PC-9 (cell line): ENCODE results near the gene ZNF48. TPM values are rescaled to one million over a fixed set of nuclear protein-coding genes. Genes with fewer than 3 reads are reported as not detected.

Experiments
- BruUV-seq: library from RNA; stranded (reverse); fragments of 400-500 nt; replicated peaks from 2 replicates; lab custom pipeline; 2021; lab: Mats Ljungman, UMichigan
- CTCF ChIA-PET: fragments of 300-600 bp; sonication (Branson Sonifier 250); formaldehyde crosslinking; loops from one replicate; lab custom pipeline; 2022; ENCODE audit warnings: antibody characterized with exemption; lab: Charles Lee
- POLR2A ChIA-PET: fragments of 300-600 bp; sonication (Branson Sonifier 250); formaldehyde crosslinking; loops from one replicate; lab custom pipeline; 2022; ENCODE audit warnings: antibody characterized with exemption; ENCODE audit not compliant: unreplicated experiment; lab: Charles Lee
- DNase-seq, 2 experiments: peaks; one replicate each; pipeline versions ENCODE4 v3.0.0 to v3.0.0-alpha.2; 2015 to 2022; ENCODE audit warnings: mixed read lengths in 1 of 2
- H2AFZ ChIP-seq: fragments of 200-600 bp; sonication (generic); 2 replicates; pipeline ENCODE4 v1.8.1; 2017; ENCODE audit warnings: antibody characterized with exemption
- H3F3A ChIP-seq: fragments of 200-600 bp; sonication (generic); 2 replicates; pipeline ENCODE4 v1.8.1; 2017; ENCODE audit warnings: antibody characterized with exemption, mild to moderate bottlenecking, low read depth; ENCODE audit not compliant: insufficient read depth
- H3K27ac ChIP-seq: fragments of 200-600 bp; sonication (generic); 2 replicates; pipeline ENCODE4 v1.6.1; 2016; ENCODE audit warnings: mixed run types
- H3K27me3 ChIP-seq: fragments of 200-600 bp; sonication (generic); 2 replicates; pipeline ENCODE4 v1.6.1; 2016; ENCODE audit warnings: low read depth, mixed run types; ENCODE audit not compliant: insufficient read depth
- H3K36me3 ChIP-seq: fragments of 200-600 bp; sonication (generic); 2 replicates; pipeline ENCODE4 v1.6.1; 2016; ENCODE audit warnings: low read depth, mixed run types
- H3K4me1 ChIP-seq: fragments of 200-600 bp; sonication (generic); replicated peaks from 2 replicates; pipeline ENCODE4 v1.6.1; 2016; ENCODE audit warnings: mixed run types; ENCODE audit not compliant: insufficient read depth
- H3K4me2 ChIP-seq: fragments of 200-600 bp; sonication (generic); 2 replicates; pipeline ENCODE4 v1.6.1; 2017; ENCODE audit warnings: mixed run types
- H3K4me3 ChIP-seq: fragments of 200-600 bp; sonication (generic); 2 replicates; pipeline ENCODE4 v1.6.1; 2016; ENCODE audit warnings: mixed run types
- H3K79me2 ChIP-seq: fragments of 200-600 bp; sonication (generic); 2 replicates; pipeline ENCODE4 v1.6.1; 2017; ENCODE audit warnings: low read depth, mixed run types
- H3K9me2 ChIP-seq: fragments of 200-600 bp; sonication (generic); 2 replicates; pipeline ENCODE4 v1.8.1; 2017; ENCODE audit warnings: mild to moderate bottlenecking; ENCODE audit not compliant: insufficient read depth
- H3K9me3 ChIP-seq: fragments of 200-600 bp; sonication (generic); 2 replicates; pipeline ENCODE4 v1.8.1; 2016; ENCODE audit warnings: low read depth; ENCODE audit not compliant: insufficient read depth
- H4K20me1 ChIP-seq: fragments of 200-600 bp; sonication (generic); 2 replicates; pipeline ENCODE4 v1.8.1; 2017; ENCODE audit not compliant: insufficient read depth
- EZH2 ChIP-seq: fragments of 200-600 bp; sonication (generic); IDR thresholded peaks from 2 replicates; pipeline ENCODE4 v1.8.0; 2017; ENCODE audit warnings: antibody characterized with exemption, low read depth
- intact Hi-C: fragments of 100-400 bp; cut with micrococcal nuclease; formaldehyde crosslinking; loops from one replicate; pipeline ENCODE4 v1.10.0; 2022; ENCODE audit not compliant: unreplicated experiment
- total RNA-seq: library from RNA; stranded (reverse); gene quantifications from 2 replicates; pipeline ENCODE4 v1.2.3, GENCODE V29; 2021
- TF ChIP-seq, protein P1 (sequence below): fragments of 200-600 bp; sonication (generic); conservative IDR thresholded peaks from 2 replicates; pipeline ENCODE4 v1.6.1; 2017; ENCODE audit warnings: mixed run types, antibody characterized with exemption, mild to moderate bottlenecking, moderate library complexity

Gene ZNF48
- total RNA-seq, 1 experiment from 2014 or later, result 20.1 TPM

DNA sequence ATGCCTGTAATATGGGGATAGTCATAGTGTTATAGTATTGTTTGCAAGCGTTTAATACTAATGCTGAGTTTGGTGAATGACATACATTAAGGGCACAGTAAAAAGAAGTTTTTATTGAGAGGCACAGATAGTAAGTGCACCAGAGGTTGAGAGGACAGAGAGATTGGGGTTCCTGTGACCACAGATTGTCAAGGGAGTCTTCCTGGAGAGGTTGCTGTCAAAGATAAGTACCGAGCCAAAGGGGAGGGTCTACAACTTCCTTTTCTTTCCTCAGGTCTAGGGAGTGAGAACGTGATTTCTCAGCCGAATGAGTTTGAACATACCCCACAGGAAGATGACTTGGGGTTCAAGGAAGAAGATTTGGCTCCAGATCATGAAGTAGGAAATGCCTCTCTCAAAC lies 1.8 kb downstream of the ZNF48 start:
- Histone ChIP-seq H3K27ac (0 out of 2 replicates have a peak overlapping the region, but pooled peaks have one; percentile 68), H3K4me2 (peak overlapping the region; percentile 98), H4K20me1 (no peaks in the 10 kb centered on the region), H2AFZ (no peak overlapping the region), H3K27me3 (no peaks in the 10 kb centered on the region), H3K36me3 (no peaks in the 10 kb centered on the region), H3K79me2 (peaks cover 26% of the 10 kb centered on the region), H3F3A (peaks cover 58% of the 10 kb centered on the region), H3K4me1 (peaks cover 19% of the 10 kb centered on the region), H3K9me3 (no peaks in the 10 kb centered on the region), H3K4me3 (peak overlapping the region; percentile 98; the same call in 1 of the 2 replicates), H3K9me2 (no peaks in the 10 kb centered on the region)
- POLR2A ChIA-PET, result no interaction called here
- intact Hi-C loops, result no loop called here
- DNase-seq, result no peak
- BruUV-seq, result no TSS peak
- TF ChIP-seq EZH2, result no peak
- TF ChIP-seq, protein P1, sequence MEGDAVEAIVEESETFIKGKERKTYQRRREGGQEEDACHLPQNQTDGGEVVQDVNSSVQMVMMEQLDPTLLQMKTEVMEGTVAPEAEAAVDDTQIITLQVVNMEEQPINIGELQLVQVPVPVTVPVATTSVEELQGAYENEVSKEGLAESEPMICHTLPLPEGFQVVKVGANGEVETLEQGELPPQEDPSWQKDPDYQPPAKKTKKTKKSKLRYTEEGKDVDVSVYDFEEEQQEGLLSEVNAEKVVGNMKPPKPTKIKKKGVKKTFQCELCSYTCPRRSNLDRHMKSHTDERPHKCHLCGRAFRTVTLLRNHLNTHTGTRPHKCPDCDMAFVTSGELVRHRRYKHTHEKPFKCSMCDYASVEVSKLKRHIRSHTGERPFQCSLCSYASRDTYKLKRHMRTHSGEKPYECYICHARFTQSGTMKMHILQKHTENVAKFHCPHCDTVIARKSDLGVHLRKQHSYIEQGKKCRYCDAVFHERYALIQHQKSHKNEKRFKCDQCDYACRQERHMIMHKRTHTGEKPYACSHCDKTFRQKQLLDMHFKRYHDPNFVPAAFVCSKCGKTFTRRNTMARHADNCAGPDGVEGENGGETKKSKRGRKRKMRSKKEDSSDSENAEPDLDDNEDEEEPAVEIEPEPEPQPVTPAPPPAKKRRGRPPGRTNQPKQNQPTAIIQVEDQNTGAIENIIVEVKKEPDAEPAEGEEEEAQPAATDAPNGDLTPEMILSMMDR, result no peak
- CTCF ChIA-PET, result no interaction called here

DNA sequence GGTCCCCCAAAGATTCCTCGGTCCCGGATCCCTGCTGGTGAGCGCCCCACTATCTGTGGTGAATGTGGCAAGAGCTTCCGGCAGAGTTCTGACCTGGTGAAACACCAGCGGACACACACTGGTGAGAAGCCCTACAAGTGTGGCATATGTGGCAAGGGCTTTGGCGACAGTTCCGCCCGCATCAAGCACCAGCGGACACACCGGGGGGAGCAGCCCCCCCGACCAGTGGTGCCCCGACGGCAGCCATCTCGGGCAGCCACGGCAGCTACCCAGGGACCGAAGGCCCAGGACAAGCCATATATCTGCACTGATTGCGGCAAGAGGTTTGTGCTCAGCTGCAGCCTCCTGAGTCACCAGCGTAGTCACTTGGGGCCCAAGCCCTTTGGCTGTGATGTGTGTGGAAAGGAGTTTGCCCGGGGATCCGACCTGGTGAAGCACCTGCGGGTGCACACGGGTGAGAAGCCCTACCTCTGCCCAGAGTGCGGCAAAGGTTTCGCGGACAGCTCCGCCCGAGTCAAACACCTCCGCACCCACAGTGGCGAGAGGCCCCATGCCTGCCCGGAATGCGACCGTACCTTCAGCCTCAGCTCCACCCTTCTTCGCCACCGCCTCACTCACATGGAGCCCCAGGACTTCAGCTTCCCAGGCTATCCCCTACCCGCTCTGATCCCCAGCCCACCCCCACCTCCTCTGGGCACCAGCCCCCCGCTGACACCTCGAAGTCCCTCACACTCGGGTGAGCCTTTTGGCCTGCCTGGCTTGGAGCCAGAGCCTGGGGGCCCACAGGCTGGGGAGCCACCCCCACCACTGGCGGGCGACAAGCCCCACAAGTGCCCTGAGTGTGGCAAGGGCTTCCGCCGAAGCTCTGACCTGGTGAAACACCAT lies 2.8 kb downstream of the ZNF48 start:
- no peaks in the 10 kb centered on the region for H3K36me3 ChIP-seq
- H3K9me3 ChIP-seq, result no peaks in the 10 kb centered on the region
- H3K27me3 ChIP-seq, result no peaks in the 10 kb centered on the region
- no peak for DNase-seq
- H3K27ac ChIP-seq, result no peak overlapping the region
- TF ChIP-seq EZH2, result no peak
- TF ChIP-seq, protein P1, result no peak
- ChIA-PET CTCF (no interaction called here), POLR2A (no interaction called here)
- no peak overlapping the region for H3K4me3 ChIP-seq
- H2AFZ ChIP-seq, result no peak overlapping the region
- BruUV-seq, result no TSS peak
- intact Hi-C loops, result no loop called here
- no peaks in the 10 kb centered on the region for H4K20me1 ChIP-seq
- peaks cover 60% of the 10 kb centered on the region for H3F3A ChIP-seq
- H3K9me2 ChIP-seq, result no peaks in the 10 kb centered on the region
- H3K79me2 ChIP-seq, result peaks cover 26% of the 10 kb centered on the region
- peaks cover 19% of the 10 kb centered on the region for H3K4me1 ChIP-seq
- no peak overlapping the region for H3K4me2 ChIP-seq

DNA sequence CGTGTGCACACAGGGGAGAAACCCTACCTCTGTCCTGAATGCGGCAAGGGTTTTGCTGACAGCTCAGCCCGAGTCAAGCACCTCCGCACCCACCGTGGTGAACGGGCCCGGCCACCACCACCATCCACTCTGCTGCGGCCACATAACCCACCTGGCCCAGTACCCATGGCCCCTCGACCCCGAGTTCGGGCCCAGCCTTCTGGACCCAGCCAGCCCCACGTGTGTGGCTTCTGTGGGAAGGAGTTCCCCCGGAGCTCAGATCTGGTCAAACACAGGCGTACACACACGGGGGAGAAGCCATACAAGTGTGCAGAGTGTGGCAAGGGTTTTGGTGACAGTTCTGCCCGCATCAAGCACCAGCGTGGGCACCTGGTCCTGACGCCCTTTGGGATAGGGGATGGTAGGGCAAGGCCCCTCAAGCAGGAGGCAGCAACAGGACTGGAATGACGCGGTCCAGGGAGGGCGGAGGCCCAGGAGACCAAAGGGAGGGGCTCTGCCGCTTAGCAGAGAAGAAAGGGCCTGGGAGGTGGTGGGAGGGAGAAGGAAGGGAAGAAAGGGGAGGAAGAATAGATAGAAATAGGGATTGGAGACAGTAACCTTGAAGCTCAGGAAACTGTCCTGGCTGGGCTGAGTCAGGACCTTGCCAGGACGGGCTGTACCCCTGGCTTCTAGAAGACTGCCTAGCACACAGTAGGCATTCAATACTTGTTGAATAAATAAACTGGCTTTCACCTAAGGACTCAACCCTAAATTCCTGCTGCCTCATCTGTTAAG lies 3.6 kb downstream of the ZNF48 start:
- CTCF ChIA-PET, result no interaction called here
- H3K27ac ChIP-seq, result no peak overlapping the region
- peaks cover 56% of the 10 kb centered on the region for H3F3A ChIP-seq
- H3K4me1 ChIP-seq, result peaks cover 19% of the 10 kb centered on the region
- peaks cover 26% of the 10 kb centered on the region for H3K79me2 ChIP-seq
- no peak overlapping the region for H3K4me2 ChIP-seq
- H3K27me3 ChIP-seq, result no peaks in the 10 kb centered on the region
- no peak for DNase-seq
- no peaks in the 10 kb centered on the region for H4K20me1 ChIP-seq
- no peaks in the 10 kb centered on the region for H3K9me3 ChIP-seq
- BruUV-seq, result no TSS peak
- no peaks in the 10 kb centered on the region for H3K9me2 ChIP-seq
- POLR2A ChIA-PET, result no interaction called here
- no peaks in the 10 kb centered on the region for H3K36me3 ChIP-seq
- H2AFZ ChIP-seq, result no peak overlapping the region
- no peak overlapping the region for H3K4me3 ChIP-seq
- intact Hi-C loops, result no loop called here
- TF ChIP-seq, protein P1, result no peak
- TF ChIP-seq EZH2, result no peak
